Omental fat pad (tissue), 4 donors: ENCODE measurements around the gene CCDC6. TPM values are rescaled to one million over a fixed set of nuclear protein-coding genes. Genes with fewer than 3 reads are reported as not detected.

ENCODE experiments used
- ATAC-seq: fragments of 150-250 bp; one replicate; pipeline ENCODE4 v1.9.1; 2016; ENCODE audit warnings: mild to moderate bottlenecking, moderate library complexity; ENCODE audit not compliant: low FRiP score
- DNase-seq: peaks from one replicate; pipeline ENCODE4 v3.0.0-alpha.2; 2019; ENCODE audit warnings: low spot score
- total RNA-seq, 4 donors: library from RNA; depleted of rRNA; stranded (reverse); fragments of >200 nt; gene quantifications; one replicate each; pipeline ENCODE4 v1.1.0, GENCODE V29; 2016
- TF ChIP-seq, protein P1 (sequence below), 3 donors: fragments of 450-650 bp; IDR thresholded peaks; one replicate each; pipeline ENCODE4 v1.5.1; 2016 to 2017; ENCODE audit warnings: antibody characterized with exemption in 3 of 3, mild to moderate bottlenecking in 3 of 3, moderate library complexity in 2 of 3

CCDC6 gene
- total RNA-seq, 4 donors from 2014 or later, result 24.7 to 29.7 (median 25.9) TPM

DNA sequence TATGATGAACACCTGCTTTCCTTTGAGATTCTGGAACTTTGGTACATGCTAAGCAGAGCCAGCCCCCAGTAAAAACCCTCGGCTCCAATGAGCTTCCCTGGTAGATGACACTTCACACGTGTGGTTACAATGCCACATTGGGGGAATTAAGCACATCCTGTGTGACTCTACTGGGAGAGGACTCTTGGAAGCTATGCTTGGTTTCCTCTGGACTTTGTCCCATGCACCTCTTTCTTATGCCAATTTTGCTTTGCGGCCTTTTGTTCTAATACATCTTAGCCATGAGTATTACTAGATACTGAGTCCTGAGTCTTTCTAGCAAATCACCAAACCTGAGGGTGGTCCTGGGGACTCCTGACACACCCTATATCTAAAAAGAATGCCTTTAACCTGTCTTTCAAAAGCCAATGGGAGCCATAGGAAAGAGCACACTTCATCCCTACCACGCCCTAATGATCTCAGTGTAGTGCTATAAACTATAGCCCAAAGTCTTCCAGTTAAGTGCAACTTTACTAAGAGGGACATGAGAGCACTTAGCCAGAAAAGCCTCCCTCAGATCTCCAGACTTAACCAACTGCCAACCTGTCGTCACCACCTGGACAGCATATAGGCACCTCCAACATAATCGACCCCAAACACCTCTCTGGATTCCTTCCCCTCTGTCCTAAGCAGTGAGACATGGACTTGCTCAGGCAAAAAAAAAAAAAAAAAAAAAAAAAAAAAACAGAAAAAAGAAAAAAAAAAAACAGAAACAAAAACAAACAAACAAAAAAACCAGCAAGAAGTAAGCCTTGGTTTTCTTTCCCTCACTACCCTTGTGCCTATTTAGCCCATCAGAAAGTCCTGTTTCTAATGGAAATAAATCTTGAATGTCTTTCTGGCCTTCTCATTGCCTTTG is 37.4 kb downstream of the CCDC6 start:
- TF ChIP-seq, protein P1, sequence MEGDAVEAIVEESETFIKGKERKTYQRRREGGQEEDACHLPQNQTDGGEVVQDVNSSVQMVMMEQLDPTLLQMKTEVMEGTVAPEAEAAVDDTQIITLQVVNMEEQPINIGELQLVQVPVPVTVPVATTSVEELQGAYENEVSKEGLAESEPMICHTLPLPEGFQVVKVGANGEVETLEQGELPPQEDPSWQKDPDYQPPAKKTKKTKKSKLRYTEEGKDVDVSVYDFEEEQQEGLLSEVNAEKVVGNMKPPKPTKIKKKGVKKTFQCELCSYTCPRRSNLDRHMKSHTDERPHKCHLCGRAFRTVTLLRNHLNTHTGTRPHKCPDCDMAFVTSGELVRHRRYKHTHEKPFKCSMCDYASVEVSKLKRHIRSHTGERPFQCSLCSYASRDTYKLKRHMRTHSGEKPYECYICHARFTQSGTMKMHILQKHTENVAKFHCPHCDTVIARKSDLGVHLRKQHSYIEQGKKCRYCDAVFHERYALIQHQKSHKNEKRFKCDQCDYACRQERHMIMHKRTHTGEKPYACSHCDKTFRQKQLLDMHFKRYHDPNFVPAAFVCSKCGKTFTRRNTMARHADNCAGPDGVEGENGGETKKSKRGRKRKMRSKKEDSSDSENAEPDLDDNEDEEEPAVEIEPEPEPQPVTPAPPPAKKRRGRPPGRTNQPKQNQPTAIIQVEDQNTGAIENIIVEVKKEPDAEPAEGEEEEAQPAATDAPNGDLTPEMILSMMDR (IDR thresholded peaks at IDR 0.05), result no peak
- no peak for ATAC-seq
- DNase-seq, result no peak

DNA sequence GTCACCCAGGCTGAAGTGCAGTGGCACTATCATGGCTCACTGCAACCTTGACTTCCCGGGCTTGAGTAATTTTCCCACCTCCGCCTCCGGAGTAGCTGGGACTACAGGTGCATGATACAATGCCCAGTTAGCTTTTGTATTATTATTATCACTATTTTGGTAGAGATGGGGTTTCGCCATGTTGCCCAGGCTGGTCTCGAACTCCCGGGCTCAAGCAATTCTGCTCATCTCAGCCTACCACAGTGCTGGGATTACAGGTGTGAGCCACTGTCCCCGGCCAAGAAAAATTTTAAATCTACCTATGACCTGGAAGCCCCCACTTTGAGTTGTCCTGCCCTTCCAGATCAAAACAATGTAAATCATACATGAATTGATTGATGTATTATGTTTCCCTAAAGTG is 38.8 kb downstream of the CCDC6 start:
- ATAC-seq, result no peak
- no peak for DNase-seq
- TF ChIP-seq, protein P1 (IDR thresholded peaks at IDR 0.05), result no peak

DNA sequence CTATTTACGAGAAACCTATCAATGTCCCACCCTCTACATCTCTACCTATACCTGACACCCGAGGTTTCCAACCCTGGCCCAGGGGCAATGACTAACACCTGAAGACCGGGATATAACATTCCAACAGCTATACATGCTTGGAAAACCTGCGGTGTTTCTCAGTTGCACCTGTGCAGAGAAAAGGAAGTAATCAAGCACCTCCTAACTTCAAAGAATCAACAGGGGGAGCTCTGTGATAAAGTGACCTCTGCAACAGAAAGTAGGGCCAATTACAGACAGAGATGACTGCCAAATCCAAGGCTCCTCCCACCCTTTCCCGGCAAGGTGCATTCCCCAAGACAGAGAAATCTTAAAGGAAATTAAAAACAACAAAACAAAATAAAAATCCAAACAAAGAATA is 41.3 kb downstream of the CCDC6 start:
- ATAC-seq (peak; percentile 50), DNase-seq (no peak)
- TF ChIP-seq, protein P1 (IDR thresholded peaks at IDR 0.05), result peak in 1 of 3 donors; percentile 4

DNA sequence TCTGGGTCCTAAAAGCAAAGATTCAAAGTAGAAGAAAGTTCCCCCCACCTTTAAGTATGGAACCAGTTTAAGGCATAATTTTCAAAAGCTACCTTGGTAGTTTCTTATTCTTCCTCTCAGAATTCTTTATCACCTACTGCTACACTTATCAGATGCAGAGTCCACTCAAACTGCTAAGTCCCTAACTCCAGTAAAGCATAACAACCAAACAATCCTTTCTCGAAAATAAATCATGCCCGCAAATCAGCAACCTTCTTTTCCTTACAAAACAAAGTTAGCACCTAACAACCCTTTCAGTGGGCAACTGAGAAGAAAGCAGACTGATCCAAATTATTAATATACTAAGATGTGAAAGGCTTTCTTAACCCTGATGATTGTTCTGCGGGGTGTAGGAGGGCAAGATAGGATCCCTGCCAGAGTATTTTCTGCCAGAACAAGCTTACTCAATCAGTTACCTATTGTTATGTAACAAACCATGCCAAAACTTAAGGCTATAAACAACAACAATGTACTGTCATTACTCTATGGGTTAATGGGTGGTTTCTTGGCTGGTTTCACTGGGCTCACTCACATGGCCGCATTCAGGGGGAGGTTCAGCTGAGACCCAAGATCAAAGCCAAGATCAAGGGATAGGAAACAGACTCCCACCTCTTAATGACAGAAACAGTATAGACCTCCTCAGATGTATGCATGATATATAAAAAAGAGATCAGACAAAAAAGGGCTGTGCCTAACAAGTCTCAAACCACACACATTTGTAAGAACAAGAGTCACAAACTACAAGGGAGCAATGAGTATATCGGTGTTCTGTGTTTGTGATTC is 42.0 kb downstream of the CCDC6 start:
- ATAC-seq (no peak), DNase-seq (no peak)
- TF ChIP-seq, protein P1 (IDR thresholded peaks at IDR 0.05), result no peak

DNA sequence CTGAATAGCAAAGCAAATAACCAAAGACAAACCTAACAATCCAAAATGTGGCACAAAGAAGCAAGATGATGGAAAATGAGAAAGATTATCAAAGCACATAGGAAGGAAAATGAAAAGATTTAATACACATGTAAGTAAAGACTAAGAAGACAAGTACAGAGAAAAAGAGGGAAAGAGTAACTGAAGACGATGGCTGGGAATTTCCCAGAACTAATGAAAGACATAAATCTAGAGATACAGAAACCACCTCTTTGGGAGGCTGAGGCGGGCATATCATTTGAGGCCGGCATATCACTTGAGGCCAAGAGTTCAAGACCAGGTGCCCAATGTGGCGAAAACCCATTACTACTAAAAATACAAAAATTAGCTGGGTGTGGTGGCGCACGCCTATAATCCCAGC is 46.8 kb downstream of the CCDC6 start:
- TF ChIP-seq, protein P1 (IDR thresholded peaks at IDR 0.05), result no peak
- no peak for ATAC-seq

DNA sequence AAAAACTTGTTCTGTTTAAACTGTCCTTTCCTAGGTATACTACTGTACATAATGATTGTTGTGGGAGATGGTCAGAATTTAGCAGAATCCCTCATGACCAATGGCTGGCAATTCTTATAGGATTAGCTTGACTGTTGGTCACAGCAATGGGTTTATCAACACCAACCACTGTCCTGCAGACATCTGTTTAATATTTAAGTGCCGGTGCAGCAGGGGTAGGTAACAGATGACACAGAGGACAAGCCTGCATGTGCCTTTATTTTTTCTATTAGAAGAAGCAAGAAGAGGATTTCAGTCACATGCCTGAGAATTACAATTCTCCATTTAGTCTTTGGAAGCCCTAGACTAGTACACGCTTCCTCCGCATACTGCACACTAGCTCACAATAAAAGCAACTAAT is 48.4 kb downstream of the CCDC6 start:
- TF ChIP-seq, protein P1 (IDR thresholded peaks at IDR 0.05), result no peak
- no peak for ATAC-seq
- DNase-seq, result no peak

More for the DNA sequence above, 46.8 kb downstream of the CCDC6 start:
- DNase-seq, result no peak
